22Rv1 (cell line): ENCODE results near the gene PRDM16.

Source experiments
- ZFX ChIP-seq: fragments of 450-650 bp; IDR thresholded peaks from 2 replicates; pipeline ENCODE4 v1.6.1; 2017; ENCODE audit warnings: antibody characterized with exemption, borderline replicate concordance
- TF ChIP-seq, protein P1 (sequence below): fragments of 450-650 bp; IDR thresholded peaks from 2 replicates; pipeline ENCODE4 v1.5.1; 2017; ENCODE audit warnings: mild to moderate bottlenecking

DNA sequence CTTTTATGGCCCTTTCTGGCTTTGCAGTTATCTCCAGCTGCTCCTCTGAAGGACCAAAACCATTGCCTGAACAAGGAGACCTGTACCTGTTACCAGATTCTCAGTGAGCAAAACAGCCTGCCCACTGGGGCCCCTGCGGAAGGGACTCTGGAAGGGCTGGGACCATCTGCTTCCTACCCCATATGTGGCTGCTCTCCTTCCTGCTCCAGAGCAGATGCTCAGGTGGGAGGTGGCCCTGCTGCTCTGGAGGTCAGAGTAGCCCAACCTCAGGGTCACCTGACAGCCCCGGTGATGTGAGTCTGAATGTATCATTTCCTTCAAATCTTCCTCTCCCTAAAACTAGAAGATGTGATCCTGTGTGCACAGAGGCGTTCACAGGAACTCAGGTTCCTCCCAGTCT is 33.6 kb downstream of the PRDM16 start:
- TF ChIP-seq, protein P1, sequence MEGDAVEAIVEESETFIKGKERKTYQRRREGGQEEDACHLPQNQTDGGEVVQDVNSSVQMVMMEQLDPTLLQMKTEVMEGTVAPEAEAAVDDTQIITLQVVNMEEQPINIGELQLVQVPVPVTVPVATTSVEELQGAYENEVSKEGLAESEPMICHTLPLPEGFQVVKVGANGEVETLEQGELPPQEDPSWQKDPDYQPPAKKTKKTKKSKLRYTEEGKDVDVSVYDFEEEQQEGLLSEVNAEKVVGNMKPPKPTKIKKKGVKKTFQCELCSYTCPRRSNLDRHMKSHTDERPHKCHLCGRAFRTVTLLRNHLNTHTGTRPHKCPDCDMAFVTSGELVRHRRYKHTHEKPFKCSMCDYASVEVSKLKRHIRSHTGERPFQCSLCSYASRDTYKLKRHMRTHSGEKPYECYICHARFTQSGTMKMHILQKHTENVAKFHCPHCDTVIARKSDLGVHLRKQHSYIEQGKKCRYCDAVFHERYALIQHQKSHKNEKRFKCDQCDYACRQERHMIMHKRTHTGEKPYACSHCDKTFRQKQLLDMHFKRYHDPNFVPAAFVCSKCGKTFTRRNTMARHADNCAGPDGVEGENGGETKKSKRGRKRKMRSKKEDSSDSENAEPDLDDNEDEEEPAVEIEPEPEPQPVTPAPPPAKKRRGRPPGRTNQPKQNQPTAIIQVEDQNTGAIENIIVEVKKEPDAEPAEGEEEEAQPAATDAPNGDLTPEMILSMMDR, result no peak
- no peak for TF ChIP-seq ZFX
